Measurements from ENCODE around the gene LRRC8B. TPM values are rescaled to one million over a fixed set of nuclear protein-coding genes. Genes with fewer than 3 reads are reported as not detected.
A peak's percentile ranks its signal among the peaks of the same experiment; 100 is the strongest.

The LRRC8B gene
- total and polyA plus RNA-seq, 4 experiments from 2014 or later, result 15.0 to 18.1 (median 16.8) TPM

- CTCF ChIA-PET (ENCODE audit: partially characterized antibody), result interaction anchor here (0.8 to 32.4 kb wide), 3 partner anchors 17 to 136 kb away, joined by 3 to 629 read pairs (median 5); no protein-coding TSS in a partner anchor
These were observed 119.6 kb downstream of the LRRC8B start for GRCh38 chr1:89644119-89644814.

GRCh38 chr1:89646259-89646658, 121.6 kb downstream of the LRRC8B start:
- peak overlapping the region in 2 of 7 donors; percentile 76 to 78 for H3K27ac Mint-ChIP-seq
- intact Hi-C loops (cut with micrococcal nuclease), result no loop called here
- POLR2A ChIA-PET (ENCODE audit: partially characterized antibody), result interaction anchor here (1.3 to 19.6 kb wide), 3 partner anchors 9 to 112 kb away, joined by 4 to 257 read pairs (median 6); no protein-coding TSS in a partner anchor
- no peak overlapping the region for H3K27ac ChIP-seq (ENCODE audit: low read depth, low read length)
- H3K36me3 Mint-ChIP-seq, result peaks cover 43 to 54% of the 10 kb centered on the region in 2 donors
- CTCF ChIA-PET (ENCODE audit: partially characterized antibody), result interaction anchor here (0.5 to 2.0 kb wide), 6 partner anchors 9 to 138 kb away, joined by 3 to 6 read pairs (median 4); partner anchors contain the start of gene LRRC8C
- H3K9me3 ChIP-seq (ENCODE audit: control insufficient read depth in 1 of 2, low read length in 2 of 2), result no peaks in the 10 kb centered on the region
- peaks cover 66% of the 10 kb centered on the region for H3K4me1 ChIP-seq (ENCODE audit: insufficient read depth, low read length)
- H3K27me3 Mint-ChIP-seq, result no peaks in the 10 kb centered on the region
- no peaks in the 10 kb centered on the region for H3K27me3 ChIP-seq (ENCODE audit: insufficient read depth, low read length)
- no peak for DNase-seq
- H3K4me1 Mint-ChIP-seq, result peaks cover 46 to 73% (median 63%) of the 10 kb centered on the region in 4 donors
- H3K9me3 Mint-ChIP-seq, result peaks cover 0 to 27% (median 13%) of the 10 kb centered on the region in 8 donors
- H3K4me3 ChIP-seq (ENCODE audit: low read length in 2 of 2), result no peak overlapping the region
- no peaks in the 10 kb centered on the region for H3K36me3 ChIP-seq (ENCODE audit: insufficient read depth, low read length)
- no peak overlapping the region for H3K4me3 Mint-ChIP-seq

More at GRCh38 chr1:89644119-89644814, 119.6 kb downstream of the LRRC8B start:
- Histone ChIP-seq H3K27me3 (ENCODE audit: insufficient read depth, low read length) (no peaks in the 10 kb centered on the region), H3K4me3 (ENCODE audit: low read length in 2 of 2) (no peak overlapping the region), H3K27ac (ENCODE audit: low read depth, low read length) (no peak overlapping the region), H3K36me3 (ENCODE audit: insufficient read depth, low read length) (no peaks in the 10 kb centered on the region), H3K4me1 (ENCODE audit: insufficient read depth, low read length) (peaks cover 66% of the 10 kb centered on the region), H3K9me3 (ENCODE audit: control insufficient read depth in 1 of 2, low read length in 2 of 2) (no peaks in the 10 kb centered on the region)
- Mint-ChIP-seq H3K36me3 (peaks cover 40 to 43% of the 10 kb centered on the region in 2 donors), H3K27me3 (no peaks in the 10 kb centered on the region), H3K4me3 (peak overlapping the region in 4 of 8 donors; percentile 11 to 48 (median 38)), H3K9me3 (peaks cover 0 to 27% (median 13%) of the 10 kb centered on the region in 8 donors), H3K4me1 (peaks cover 39 to 72% (median 60%) of the 10 kb centered on the region in 4 donors), H3K27ac (peak overlapping the region; percentile 25 to 76 (median 52))
- DNase-seq, result no peak
- intact Hi-C loops (cut with micrococcal nuclease), result no loop called here
- POLR2A ChIA-PET (ENCODE audit: partially characterized antibody), result interaction anchor here (1.0 to 30.2 kb wide), 8 partner anchors 11 to 118 kb away, joined by 3 to 813 read pairs (median 4); no protein-coding TSS in a partner anchor

Other genes with a start within 250 kb of the LRRC8B start
- under 1 TPM; 0.17 to 0.23 TPM for gene GBP6, start 160.8 kb upstream of the LRRC8B start, total RNA-seq
- under 1 TPM; 0.17 to 0.30 TPM for gene GBP6, start 160.8 kb upstream of the LRRC8B start, polyA plus RNA-seq
- gene LRRC8C, start 108.3 kb downstream of the LRRC8B start, total RNA-seq, result 10 to 100 TPM; 56.7 to 57.1 TPM
- 10 to 100 TPM; 21.2 to 30.1 TPM for gene LRRC8C, start 108.3 kb downstream of the LRRC8B start, polyA plus RNA-seq